ENCODE measurements around the gene KCTD13.

DNA sequence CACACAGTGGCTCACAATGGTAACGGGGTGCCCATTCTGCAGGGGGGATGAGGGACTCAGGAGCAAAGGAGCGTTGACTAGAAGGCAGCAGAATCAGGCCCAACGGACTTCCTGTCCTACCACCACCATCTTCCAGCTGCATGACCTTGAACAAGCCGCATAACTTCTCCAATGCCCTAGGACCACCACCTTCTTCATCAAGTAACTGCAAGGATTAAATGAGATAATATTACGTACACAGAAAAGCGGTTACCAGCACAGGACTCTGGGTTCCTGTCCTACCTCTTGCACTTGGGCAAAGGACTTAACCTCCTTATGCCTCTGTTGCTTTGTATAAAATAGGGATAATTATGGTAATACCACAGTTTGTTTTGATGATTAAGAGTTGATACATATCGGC is 21.1 kb downstream of the KCTD13 start:
- TF ChIP-seq, protein P1, sequence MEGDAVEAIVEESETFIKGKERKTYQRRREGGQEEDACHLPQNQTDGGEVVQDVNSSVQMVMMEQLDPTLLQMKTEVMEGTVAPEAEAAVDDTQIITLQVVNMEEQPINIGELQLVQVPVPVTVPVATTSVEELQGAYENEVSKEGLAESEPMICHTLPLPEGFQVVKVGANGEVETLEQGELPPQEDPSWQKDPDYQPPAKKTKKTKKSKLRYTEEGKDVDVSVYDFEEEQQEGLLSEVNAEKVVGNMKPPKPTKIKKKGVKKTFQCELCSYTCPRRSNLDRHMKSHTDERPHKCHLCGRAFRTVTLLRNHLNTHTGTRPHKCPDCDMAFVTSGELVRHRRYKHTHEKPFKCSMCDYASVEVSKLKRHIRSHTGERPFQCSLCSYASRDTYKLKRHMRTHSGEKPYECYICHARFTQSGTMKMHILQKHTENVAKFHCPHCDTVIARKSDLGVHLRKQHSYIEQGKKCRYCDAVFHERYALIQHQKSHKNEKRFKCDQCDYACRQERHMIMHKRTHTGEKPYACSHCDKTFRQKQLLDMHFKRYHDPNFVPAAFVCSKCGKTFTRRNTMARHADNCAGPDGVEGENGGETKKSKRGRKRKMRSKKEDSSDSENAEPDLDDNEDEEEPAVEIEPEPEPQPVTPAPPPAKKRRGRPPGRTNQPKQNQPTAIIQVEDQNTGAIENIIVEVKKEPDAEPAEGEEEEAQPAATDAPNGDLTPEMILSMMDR (IDR thresholded peaks at IDR 0.05; ENCODE audit: borderline replicate concordance, extremely low read depth, low read length, poor library complexity, severe bottlenecking) = no peak
- no peak for TF ChIP-seq EZH2 (IDR thresholded peaks at IDR 0.05; ENCODE audit: borderline replicate concordance, low read depth, low read length, severe bottlenecking)

Measured in DND-41 (cell line).